Loucy (cell line): ENCODE data around the gene GAS6.

Experiments
- CTCF ChIP-seq: fragments of 200-600 bp; sonication (generic); conservative IDR thresholded peaks from 2 replicates; pipeline ENCODE4 v1.5.1; 2014; ENCODE audit warnings: mild to moderate bottlenecking, antibody characterized with exemption, low read length
- EZH2phosphoT487 ChIP-seq: fragments of 200-600 bp; IDR thresholded peaks from 2 replicates; pipeline ENCODE4 v1.6.1; 2018; ENCODE audit warnings: antibody characterized with exemption, mild to moderate bottlenecking, moderate library complexity, borderline replicate concordance

- TF ChIP-seq CTCF (peak; percentile 57), EZH2phosphoT487 (no peak)
Observed at GRCh38 chr13:113904411-113904810, 40.5 kb upstream of the GAS6 start.
